ENCODE data around the gene TP53TG5.

Gene TP53TG5

DNA sequence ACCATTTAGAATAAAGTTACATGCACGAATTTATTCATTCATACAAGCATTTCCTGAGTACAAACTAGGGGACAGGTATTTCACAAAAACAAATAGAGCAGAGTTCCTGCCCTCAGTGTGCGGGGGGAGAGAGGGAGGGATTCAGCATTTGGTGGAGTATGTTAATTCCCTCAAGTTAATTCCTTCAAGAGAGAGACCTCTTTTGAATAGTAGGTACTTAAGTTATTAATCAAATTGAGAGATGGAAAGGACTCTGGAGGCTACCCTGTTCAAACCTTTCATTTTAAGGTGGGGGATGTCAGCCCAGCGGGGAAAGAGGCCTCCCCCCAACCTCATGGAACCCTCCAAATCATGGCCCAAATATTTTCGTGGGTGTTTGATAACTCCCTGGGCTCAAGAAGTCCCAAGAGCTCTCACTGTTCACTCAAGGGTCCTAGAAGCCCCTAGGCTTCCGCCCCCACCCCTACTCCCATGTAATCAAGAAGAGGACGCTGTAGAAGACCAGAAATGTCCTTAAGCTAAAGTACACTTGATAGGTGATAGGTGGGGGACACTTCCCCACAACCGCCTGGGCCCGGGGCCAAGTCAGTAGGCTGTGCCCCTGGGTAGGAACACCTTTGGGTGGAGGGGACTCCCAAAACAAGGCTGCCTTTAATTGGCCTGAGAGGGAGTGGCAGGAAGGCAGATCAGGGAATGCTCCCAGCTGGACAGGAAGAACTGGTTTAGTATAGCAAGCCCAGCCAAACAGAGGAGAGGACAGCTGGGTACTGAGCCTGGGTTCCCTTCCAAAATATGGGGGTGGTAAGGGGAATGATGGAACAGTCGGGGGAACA lies 32.8 kb downstream of the TP53TG5 start:
- ATAC-seq (ENCODE audit: insufficient read depth, low read depth): no peak
- Histone ChIP-seq H3K4me1 (ENCODE audit: insufficient read depth, low read length) (no peaks in the 10 kb centered on the region), H3K9me3 (ENCODE audit: insufficient read depth, low read length, severe bottlenecking) (no peaks in the 10 kb centered on the region), H3K36me3 (ENCODE audit: insufficient read depth, low read length) (no peaks in the 10 kb centered on the region), H3K79me2 (ENCODE audit: insufficient read depth, low read length) (no peaks in the 10 kb centered on the region), H3K4me3 (ENCODE audit: low read depth in 1 of 2, low read length in 2 of 2) (no peak overlapping the region), H3K27me3 (ENCODE audit: insufficient read depth, low read length, poor library complexity) (peaks cover 53% of the 10 kb centered on the region), H3K27ac (ENCODE audit: low read length) (no peak overlapping the region), H3K4me2 (ENCODE audit: insufficient read depth, low read length) (no peak overlapping the region), H3K9ac (ENCODE audit: low read depth, low read length) (no peak overlapping the region), H4K20me1 (ENCODE audit: insufficient read depth, low read length) (0 out of 2 replicates have a peak, but pooled peaks cover 2% of the 10 kb centered on the region), H2AFZ (ENCODE audit: low read depth, low read length) (no peak overlapping the region)
- no peak for TF ChIP-seq EZH2 (IDR thresholded peaks at IDR 0.05; ENCODE audit: borderline replicate concordance, low read depth, low read length, severe bottlenecking)
- TF ChIP-seq, protein P1, sequence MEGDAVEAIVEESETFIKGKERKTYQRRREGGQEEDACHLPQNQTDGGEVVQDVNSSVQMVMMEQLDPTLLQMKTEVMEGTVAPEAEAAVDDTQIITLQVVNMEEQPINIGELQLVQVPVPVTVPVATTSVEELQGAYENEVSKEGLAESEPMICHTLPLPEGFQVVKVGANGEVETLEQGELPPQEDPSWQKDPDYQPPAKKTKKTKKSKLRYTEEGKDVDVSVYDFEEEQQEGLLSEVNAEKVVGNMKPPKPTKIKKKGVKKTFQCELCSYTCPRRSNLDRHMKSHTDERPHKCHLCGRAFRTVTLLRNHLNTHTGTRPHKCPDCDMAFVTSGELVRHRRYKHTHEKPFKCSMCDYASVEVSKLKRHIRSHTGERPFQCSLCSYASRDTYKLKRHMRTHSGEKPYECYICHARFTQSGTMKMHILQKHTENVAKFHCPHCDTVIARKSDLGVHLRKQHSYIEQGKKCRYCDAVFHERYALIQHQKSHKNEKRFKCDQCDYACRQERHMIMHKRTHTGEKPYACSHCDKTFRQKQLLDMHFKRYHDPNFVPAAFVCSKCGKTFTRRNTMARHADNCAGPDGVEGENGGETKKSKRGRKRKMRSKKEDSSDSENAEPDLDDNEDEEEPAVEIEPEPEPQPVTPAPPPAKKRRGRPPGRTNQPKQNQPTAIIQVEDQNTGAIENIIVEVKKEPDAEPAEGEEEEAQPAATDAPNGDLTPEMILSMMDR (IDR thresholded peaks at IDR 0.05; ENCODE audit: borderline replicate concordance, extremely low read depth, low read length, poor library complexity, severe bottlenecking): no peak
- DNase-seq: no peak

DNA sequence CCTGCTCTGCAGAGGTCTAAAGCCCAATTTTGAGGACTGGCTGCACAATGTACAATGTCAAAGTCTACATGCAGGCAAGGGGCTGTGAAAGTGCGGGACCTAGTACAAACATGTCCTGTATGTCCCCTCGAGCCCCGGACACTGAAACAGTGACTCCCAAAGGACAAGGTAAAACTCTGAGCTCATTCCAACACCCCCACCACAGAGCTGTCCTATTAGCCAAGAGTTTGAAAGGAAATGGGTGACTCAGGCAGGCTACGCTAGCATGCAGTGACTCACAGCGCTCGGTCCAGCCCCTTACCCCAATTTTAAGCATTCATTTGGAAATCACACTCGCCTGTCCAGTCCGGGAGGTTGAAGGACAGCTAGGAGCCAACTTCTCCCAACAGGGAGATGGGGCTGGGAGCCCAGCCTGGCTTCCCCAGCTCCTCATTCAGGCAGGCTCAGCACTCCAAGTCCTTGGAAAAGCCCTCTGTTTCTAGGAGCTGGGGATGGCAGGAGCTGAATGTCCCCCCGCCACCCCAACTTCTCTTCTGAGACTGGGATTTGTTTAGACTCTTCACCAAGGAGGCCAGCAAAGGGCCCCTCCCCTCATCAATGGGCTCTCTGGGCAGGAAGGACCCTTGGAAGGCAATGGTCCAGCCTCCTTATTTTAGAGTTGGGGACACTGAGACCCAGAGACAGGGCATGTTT lies 33.8 kb downstream of the TP53TG5 start:
- Histone ChIP-seq H3K27me3 (ENCODE audit: insufficient read depth, low read length, poor library complexity) (peaks cover 62% of the 10 kb centered on the region), H3K4me3 (ENCODE audit: low read depth in 1 of 2, low read length in 2 of 2) (no peak overlapping the region), H4K20me1 (ENCODE audit: insufficient read depth, low read length) (0 out of 2 replicates have a peak, but pooled peaks cover 2% of the 10 kb centered on the region), H2AFZ (ENCODE audit: low read depth, low read length) (no peak overlapping the region), H3K79me2 (ENCODE audit: insufficient read depth, low read length) (no peaks in the 10 kb centered on the region), H3K4me2 (ENCODE audit: insufficient read depth, low read length) (no peak overlapping the region), H3K36me3 (ENCODE audit: insufficient read depth, low read length) (no peaks in the 10 kb centered on the region), H3K27ac (ENCODE audit: low read length) (no peak overlapping the region), H3K4me1 (ENCODE audit: insufficient read depth, low read length) (no peaks in the 10 kb centered on the region), H3K9ac (ENCODE audit: low read depth, low read length) (no peak overlapping the region), H3K9me3 (ENCODE audit: insufficient read depth, low read length, severe bottlenecking) (no peaks in the 10 kb centered on the region)
- no peak for ATAC-seq (ENCODE audit: insufficient read depth, low read depth)
- TF ChIP-seq EZH2 (IDR thresholded peaks at IDR 0.05; ENCODE audit: borderline replicate concordance, low read depth, low read length, severe bottlenecking): no peak
- TF ChIP-seq, protein P1 (IDR thresholded peaks at IDR 0.05; ENCODE audit: borderline replicate concordance, extremely low read depth, low read length, poor library complexity, severe bottlenecking): no peak
- DNase-seq: no peak

DNA sequence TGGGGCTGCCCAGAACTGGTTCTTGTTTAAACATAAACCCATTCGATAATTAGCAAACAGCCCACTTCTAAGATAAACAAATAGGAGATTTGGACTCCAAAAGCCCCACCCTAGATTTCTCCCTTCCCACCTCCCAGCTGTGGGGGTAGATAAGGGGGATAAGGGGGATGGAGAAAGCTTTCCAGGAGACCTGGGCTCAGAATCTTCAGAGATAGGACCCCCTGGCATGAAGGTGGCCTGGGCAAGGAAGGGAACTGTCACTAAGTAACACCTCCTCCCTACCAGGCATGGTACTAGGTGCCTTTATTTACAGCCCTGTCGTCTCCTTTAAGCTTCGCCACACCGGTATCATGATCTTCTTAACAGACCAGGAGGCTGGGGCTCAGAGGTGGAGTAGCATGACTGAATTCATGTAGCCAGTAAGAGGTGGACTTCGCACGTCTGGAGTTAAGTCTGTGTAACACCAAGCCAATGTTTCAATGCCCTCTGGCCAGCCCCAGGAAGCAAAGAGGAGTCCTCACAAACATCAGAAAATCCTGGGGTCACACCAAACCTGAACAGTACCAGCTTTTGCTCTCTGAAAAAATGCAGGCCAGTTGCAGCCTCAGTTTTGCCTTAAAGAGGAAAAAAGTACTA lies 34.5 kb downstream of the TP53TG5 start:
- TF ChIP-seq, protein P1 (IDR thresholded peaks at IDR 0.05; ENCODE audit: borderline replicate concordance, extremely low read depth, low read length, poor library complexity, severe bottlenecking): no peak
- TF ChIP-seq EZH2 (IDR thresholded peaks at IDR 0.05; ENCODE audit: borderline replicate concordance, low read depth, low read length, severe bottlenecking): no peak
- ATAC-seq (ENCODE audit: insufficient read depth, low read depth) (no peak), DNase-seq (no peak)
- no peak overlapping the region for H3K4me3 ChIP-seq (ENCODE audit: low read depth in 1 of 2, low read length in 2 of 2)
- H3K27ac ChIP-seq (ENCODE audit: low read length): no peak overlapping the region
- H3K36me3 ChIP-seq (ENCODE audit: insufficient read depth, low read length): no peaks in the 10 kb centered on the region
- H4K20me1 ChIP-seq (ENCODE audit: insufficient read depth, low read length): 0 out of 2 replicates have a peak, but pooled peaks cover 2% of the 10 kb centered on the region
- no peaks in the 10 kb centered on the region for H3K4me1 ChIP-seq (ENCODE audit: insufficient read depth, low read length)
- no peaks in the 10 kb centered on the region for H3K9me3 ChIP-seq (ENCODE audit: insufficient read depth, low read length, severe bottlenecking)
- no peak overlapping the region for H3K9ac ChIP-seq (ENCODE audit: low read depth, low read length)
- no peaks in the 10 kb centered on the region for H3K79me2 ChIP-seq (ENCODE audit: insufficient read depth, low read length)
- H3K27me3 ChIP-seq (ENCODE audit: insufficient read depth, low read length, poor library complexity): peaks cover 67% of the 10 kb centered on the region
- no peak overlapping the region for H2AFZ ChIP-seq (ENCODE audit: low read depth, low read length)
- no peak overlapping the region for H3K4me2 ChIP-seq (ENCODE audit: insufficient read depth, low read length)

All from DND-41 (cell line).